Activated T-cell treated with anti-CD3 and anti-CD28 coated beads, Interleukin-2, amount 50 U/mL, for 4 hours (primary cell): Measurements from ENCODE around the gene MFAP2. TPM values are rescaled to one million over a fixed set of nuclear protein-coding genes. Genes with fewer than 3 reads are reported as not detected.

ENCODE experiments used
- ATAC-seq, 2 donors: fragments of 200-7000 bp; cut with Tn5 transposase; one replicate each; pipeline ENCODE4 v1.10.0; 2021
- DNase-seq: peaks from one replicate; pipeline ENCODE4 v3.0.0-alpha.2; 2020
- H3K27me3 Mint-ChIP-seq: one replicate; pipeline ENCODE4 v1.8.0; 2021; ENCODE audit warnings: low read depth, mixed read lengths
- H3K36me3 Mint-ChIP-seq: one replicate; pipeline ENCODE4 v1.8.0; 2022; ENCODE audit warnings: mixed read lengths; ENCODE audit not compliant: insufficient read depth
- H3K4me1 Mint-ChIP-seq: one replicate; pipeline ENCODE4 v1.8.0; 2021; ENCODE audit warnings: low read depth, mixed read lengths
- H3K4me3 Mint-ChIP-seq: one replicate; pipeline ENCODE4 v1.8.0; 2021; ENCODE audit warnings: mild to moderate bottlenecking, moderate library complexity, mixed read lengths
- H3K9me3 Mint-ChIP-seq: one replicate; pipeline ENCODE4 v1.8.0; 2021; ENCODE audit warnings: mixed read lengths
- total RNA-seq, 3 donors: library from RNA; stranded (reverse); gene quantifications; one replicate each; pipeline ENCODE4 v1.2.1, GENCODE V29; 2021

MFAP2 gene
- total RNA-seq, 3 donors from 2014 or later: 0.26 TPM; not detected in 2

DNA sequence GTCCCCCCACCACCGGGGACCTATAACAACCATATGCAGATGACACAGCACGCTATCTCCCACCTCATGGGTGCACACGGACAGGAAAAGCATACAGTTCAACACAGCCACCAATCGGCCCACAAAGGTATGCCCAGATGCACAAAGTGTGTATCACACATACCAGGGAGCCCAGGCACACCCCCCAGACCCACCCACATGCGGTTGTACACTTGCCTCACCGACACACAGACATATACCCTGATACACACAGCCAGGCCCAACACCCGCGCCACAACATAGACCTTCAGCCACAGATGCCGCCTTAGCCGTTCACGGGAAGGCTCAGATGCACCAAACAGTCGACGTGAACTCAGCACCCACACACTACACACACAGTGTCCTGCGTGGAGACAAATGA is 53.2 kb downstream of the MFAP2 start:
- Mint-ChIP-seq H3K27me3 (no peaks in the 10 kb centered on the region), H3K9me3 (no peaks in the 10 kb centered on the region)
- no peak for ATAC-seq

DNA sequence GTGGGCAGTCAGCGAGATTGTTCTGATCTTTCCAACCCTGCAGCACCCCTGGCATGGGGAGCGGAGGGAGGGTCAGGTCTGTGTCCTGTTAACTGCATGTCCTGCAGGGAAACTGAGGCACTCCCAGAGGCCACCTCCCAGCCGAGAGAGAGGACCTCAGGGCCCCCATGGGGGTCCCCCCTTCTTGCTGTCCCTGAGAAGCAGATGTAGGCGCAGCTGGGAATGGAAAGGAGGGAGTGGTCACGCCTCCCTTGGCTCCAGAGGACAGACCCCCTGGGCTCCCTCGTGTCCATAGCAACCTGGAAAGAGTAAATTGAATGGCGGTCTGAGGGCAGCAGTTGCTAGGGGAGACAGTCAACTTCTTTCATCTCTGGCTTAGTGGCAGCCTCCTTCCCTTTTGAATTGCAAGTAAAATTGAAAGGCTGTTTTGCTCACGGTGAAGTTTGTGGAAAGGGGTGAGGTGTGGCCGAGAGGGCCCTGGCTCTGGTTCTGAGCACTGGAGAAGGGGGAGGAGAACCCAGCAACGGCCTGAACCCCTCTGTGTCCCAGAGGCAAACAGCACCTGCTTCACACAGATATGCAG is 53.8 kb downstream of the MFAP2 start:
- peaks cover 5% of the 10 kb centered on the region for H3K36me3 Mint-ChIP-seq
- H3K4me3 Mint-ChIP-seq: no peak overlapping the region
- peaks cover 12% of the 10 kb centered on the region for H3K4me1 Mint-ChIP-seq
- no peak for ATAC-seq
- H3K27me3 Mint-ChIP-seq: no peaks in the 10 kb centered on the region
- DNase-seq: no peak
- H3K9me3 Mint-ChIP-seq: no peaks in the 10 kb centered on the region

More for the DNA sequence above, 53.2 kb downstream of the MFAP2 start:
- peaks cover 5% of the 10 kb centered on the region for H3K36me3 Mint-ChIP-seq
- no peak for DNase-seq
- H3K4me1 Mint-ChIP-seq: peaks cover 6% of the 10 kb centered on the region
- no peak overlapping the region for H3K4me3 Mint-ChIP-seq

GRCh38 chr1:16925635-16926490 is 54.6 kb downstream of the MFAP2 start:
- Mint-ChIP-seq H3K4me1 (peaks cover 19% of the 10 kb centered on the region), H3K9me3 (no peaks in the 10 kb centered on the region), H3K36me3 (peaks cover 1% of the 10 kb centered on the region), H3K27me3 (no peaks in the 10 kb centered on the region), H3K4me3 (no peak overlapping the region)
- DNase-seq (no peak), ATAC-seq (no peak)

DNA sequence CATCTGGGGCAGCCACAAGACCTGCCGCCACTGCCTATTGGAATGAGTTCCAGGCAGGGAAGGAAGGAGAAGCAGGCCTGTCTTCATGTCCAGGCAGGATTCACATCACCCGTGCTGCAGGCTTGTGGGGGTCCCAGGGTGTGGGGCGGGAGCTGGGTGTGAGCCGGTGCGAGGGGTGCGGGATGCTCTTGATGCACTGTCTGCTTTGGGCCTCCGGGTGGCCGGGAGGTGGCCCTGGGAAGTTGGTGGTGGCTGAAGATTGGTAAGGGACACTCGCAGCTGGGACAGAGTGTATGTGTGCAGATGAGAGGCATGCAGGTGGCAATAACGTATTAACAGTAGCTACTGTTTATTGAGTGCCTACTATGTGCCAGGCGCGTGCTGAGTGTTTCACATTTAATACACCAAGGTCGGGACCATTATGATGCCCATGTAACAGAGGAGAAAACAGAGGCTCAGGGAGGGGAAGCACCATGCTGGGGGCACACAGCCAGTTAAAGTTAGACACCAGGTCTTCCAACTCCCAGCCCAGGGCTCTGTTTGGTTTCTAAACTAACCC is 55.4 kb downstream of the MFAP2 start:
- DNase-seq (no peak), ATAC-seq (no peak)
- peaks cover 1% of the 10 kb centered on the region for H3K36me3 Mint-ChIP-seq
- H3K9me3 Mint-ChIP-seq: no peaks in the 10 kb centered on the region
- H3K27me3 Mint-ChIP-seq: no peaks in the 10 kb centered on the region
- no peak overlapping the region for H3K4me3 Mint-ChIP-seq
- H3K4me1 Mint-ChIP-seq: peaks cover 21% of the 10 kb centered on the region

Other genes with a start within 250 kb of the MFAP2 start
- 1,000 to 10,000 TPM; 1,321 to 1,622 (median 1,616) TPM for gene RNU1-4, start 240.1 kb downstream of the MFAP2 start, total RNA-seq
- 1,000 to 10,000 TPM; 1,321 to 1,622 (median 1,616) TPM for gene RNU1-2, start 84.6 kb downstream of the MFAP2 start, total RNA-seq
- 10 to 100 TPM; 20.0 to 24.7 (median 20.3) TPM for gene CROCC, start 58.7 kb downstream of the MFAP2 start, total RNA-seq
- 10 to 100 TPM; 48.0 to 55.1 (median 48.3) TPM for gene ATP13A2, start 31.3 kb upstream of the MFAP2 start, total RNA-seq
- gene SDHB, start 73.4 kb upstream of the MFAP2 start, total RNA-seq: 100 to 1,000 TPM; 159 to 179 (median 176) TPM
- gene PADI2, start 138.8 kb upstream of the MFAP2 start, total RNA-seq: under 1 TPM; 0.08 to 0.14 (median 0.13) TPM
- not detected for gene PADI1, start 224.5 kb upstream of the MFAP2 start, total RNA-seq